ENCODE measurements around the gene TCEA2.

DNA sequence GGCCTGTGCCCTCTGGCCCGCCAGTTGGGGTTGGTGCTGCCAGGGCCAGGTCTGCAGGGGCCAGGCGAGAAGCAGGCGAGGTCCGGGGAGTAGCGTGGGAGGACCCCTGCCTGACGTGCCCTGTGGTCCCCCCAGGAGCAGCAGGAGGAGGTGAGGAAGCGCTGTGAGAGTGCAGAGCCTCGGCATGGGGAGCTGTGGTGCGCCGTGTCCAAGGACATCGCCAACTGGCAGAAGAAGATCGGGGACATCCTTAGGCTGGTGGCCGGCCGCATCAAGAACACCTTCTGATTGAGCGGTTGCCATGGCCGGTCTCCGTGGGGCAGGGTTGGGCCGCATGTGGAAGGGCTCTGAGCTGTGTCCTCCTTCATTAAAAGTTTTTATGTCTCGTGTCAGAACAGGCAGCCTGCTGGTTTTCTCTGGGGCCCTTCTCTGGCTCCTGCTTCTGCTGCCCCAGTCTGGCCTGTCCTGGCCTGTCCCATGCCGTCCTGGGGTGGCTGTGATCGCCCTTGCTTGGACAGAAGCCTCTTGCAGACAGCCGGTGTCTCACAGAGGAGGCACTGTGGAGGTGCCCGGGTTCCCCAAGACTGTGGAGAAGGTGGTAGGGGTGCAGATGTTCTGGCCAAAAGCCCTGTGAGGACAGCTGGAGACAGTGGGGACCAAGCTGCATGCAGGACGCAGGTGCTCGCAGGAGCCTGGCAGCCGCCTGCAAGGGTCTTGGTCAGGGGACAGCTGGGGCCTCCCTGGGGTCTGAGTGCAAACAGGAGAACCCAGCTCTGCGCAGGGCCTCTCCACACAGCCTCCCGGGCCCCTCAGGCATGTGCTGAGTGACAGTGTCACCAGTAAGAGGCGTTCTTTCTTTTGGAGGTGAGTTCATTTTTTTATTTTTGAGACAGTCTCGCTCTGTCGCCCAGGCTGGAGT is 30.0 kb upstream of the TCEA2 start:
- TF ChIP-seq, protein P1, sequence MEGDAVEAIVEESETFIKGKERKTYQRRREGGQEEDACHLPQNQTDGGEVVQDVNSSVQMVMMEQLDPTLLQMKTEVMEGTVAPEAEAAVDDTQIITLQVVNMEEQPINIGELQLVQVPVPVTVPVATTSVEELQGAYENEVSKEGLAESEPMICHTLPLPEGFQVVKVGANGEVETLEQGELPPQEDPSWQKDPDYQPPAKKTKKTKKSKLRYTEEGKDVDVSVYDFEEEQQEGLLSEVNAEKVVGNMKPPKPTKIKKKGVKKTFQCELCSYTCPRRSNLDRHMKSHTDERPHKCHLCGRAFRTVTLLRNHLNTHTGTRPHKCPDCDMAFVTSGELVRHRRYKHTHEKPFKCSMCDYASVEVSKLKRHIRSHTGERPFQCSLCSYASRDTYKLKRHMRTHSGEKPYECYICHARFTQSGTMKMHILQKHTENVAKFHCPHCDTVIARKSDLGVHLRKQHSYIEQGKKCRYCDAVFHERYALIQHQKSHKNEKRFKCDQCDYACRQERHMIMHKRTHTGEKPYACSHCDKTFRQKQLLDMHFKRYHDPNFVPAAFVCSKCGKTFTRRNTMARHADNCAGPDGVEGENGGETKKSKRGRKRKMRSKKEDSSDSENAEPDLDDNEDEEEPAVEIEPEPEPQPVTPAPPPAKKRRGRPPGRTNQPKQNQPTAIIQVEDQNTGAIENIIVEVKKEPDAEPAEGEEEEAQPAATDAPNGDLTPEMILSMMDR (conservative IDR thresholded peaks at IDR 0.05 in 1 of 2, IDR thresholded peaks at IDR 0.05 in 1 of 2; ENCODE audit: low read depth in 1 of 2, low read length in 2 of 2): no peak
- TF ChIP-seq EZH2 (IDR thresholded peaks at IDR 0.05; ENCODE audit: low read length, missing control alignments): no peak

Measured in fibroblast of lung (primary cell).